Mesodermal cell (in vitro differentiated cells): ENCODE results near the gene EN1.

Experiments
- H3K27ac ChIP-seq: 2 replicates; pipeline ENCODE4 v1.7.0; 2013; ENCODE audit warnings: mild to moderate bottlenecking, low read depth, low read length, moderate library complexity; ENCODE audit not compliant: severe bottlenecking
- H3K36me3 ChIP-seq: 2 replicates; pipeline ENCODE4 v1.7.1; 2013; ENCODE audit warnings: mild to moderate bottlenecking, low read length, moderate library complexity; ENCODE audit not compliant: control insufficient read depth, insufficient read depth
- H3K4me1 ChIP-seq: one replicate; pipeline ENCODE4 v1.7.1; 2013; ENCODE audit warnings: mild to moderate bottlenecking, low read length; ENCODE audit not compliant: insufficient read depth, control insufficient read depth, poor library complexity, severe bottlenecking
- H3K4me3 ChIP-seq: 2 replicates; pipeline ENCODE4 v1.7.0; 2013; ENCODE audit warnings: low read length, control low read depth, mild to moderate bottlenecking; ENCODE audit not compliant: insufficient read depth, poor library complexity, severe bottlenecking; ENCODE audit errors: extremely low read depth
- H3K9me3 ChIP-seq: 2 replicates; pipeline ENCODE4 v1.7.1; 2013; ENCODE audit warnings: mild to moderate bottlenecking, low read length, moderate library complexity; ENCODE audit not compliant: control insufficient read depth
- WGBS, 2 experiments: methylation state at CpG; one replicate each; pipeline ENCODE4 v1.1.5; 2013; ENCODE audit warnings: missing lambda C conversion rate in 2 of 2; ENCODE audit not compliant: insufficient coverage in 2 of 2; 5-methylcytosine and 5-hydroxymethylcytosine counted together

Gene EN1

GRCh38 chr2:118865106-118865505 is 17.7 kb upstream of the EN1 start:
- Histone ChIP-seq H3K36me3 (no peaks in the 10 kb centered on the region), H3K4me1 (no peaks in the 10 kb centered on the region), H3K4me3 (no peak overlapping the region), H3K9me3 (no peaks in the 10 kb centered on the region), H3K27ac (no peak overlapping the region)
- 7 to 12% methylated on average over 3 of the region's 3 CpGs for WGBS, 2 experiments

DNA sequence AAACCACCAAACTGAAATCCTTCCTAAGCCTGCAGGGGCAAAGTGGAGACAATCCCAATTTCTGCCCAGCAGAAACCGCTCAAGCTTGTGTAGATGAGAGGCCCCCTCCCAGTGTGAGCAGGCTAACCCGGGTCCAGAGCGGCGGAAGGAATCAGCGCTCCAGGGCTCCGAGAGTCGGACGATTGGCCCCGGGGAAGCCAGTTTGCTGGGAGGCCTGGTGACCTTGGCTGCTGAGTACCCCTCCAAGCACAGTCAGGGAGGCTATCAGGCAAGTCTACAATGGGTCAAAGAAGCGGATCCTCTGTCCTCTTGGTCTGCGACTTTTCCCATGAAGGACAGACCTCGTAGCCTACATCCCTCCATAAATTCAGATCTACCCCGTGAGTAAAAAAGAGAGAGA is 16.8 kb upstream of the EN1 start:
- Histone ChIP-seq H3K4me1 (no peaks in the 10 kb centered on the region), H3K36me3 (no peaks in the 10 kb centered on the region), H3K4me3 (no peak overlapping the region), H3K27ac (no peak overlapping the region), H3K9me3 (no peaks in the 10 kb centered on the region)
- WGBS, 2 experiments: 87 to 93% methylated on average over 9 of the region's 13 CpGs

DNA sequence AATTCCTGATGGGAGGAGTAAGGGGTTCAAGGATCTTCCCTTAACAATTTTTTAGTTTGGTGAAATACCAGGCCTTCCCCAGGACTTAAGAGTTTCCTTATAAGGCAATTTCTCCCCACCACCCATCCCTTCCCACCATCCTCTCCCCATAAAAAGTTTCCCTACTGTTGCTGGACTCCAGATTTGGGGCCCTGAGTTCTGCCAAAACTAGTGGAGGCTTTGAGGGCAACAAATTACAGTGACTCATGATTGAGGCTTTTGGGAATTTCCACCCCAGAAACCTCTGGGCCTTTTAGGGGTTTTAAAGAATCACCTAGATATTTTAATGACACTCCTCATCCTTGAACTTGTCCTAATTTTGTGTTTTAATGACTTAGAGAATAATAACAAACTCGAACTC is 14.3 kb upstream of the EN1 start:
- no peak overlapping the region for H3K27ac ChIP-seq
- H3K36me3 ChIP-seq: no peaks in the 10 kb centered on the region
- no peaks in the 10 kb centered on the region for H3K9me3 ChIP-seq
- 60% methylated on average over 1 of the region's 1 CpG; no CpG with 5 or more reads in 1 of the 2 experiments for WGBS, 2 experiments
- H3K4me1 ChIP-seq: no peaks in the 10 kb centered on the region
- no peak overlapping the region for H3K4me3 ChIP-seq

DNA sequence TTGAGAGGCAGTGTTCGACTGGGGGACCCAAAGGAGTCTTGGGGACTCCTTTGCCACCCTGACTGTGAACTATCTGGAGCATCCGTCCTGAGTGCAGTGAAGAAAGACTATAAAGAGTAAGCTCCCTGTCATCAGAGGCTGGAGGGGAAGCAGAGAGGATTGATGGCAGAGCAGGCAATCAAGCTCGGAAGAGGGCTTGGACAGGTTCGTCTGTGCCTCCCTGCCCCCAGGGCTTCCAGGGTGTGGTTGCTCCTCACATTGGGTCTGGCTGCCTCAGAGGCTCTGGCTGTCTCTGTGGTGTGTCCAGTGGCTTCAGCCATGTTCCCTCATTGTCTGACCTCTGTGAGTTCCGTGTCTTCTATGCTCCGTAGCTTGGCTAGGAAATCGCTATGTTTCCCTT is 13.8 kb upstream of the EN1 start:
- no peaks in the 10 kb centered on the region for H3K9me3 ChIP-seq
- H3K4me3 ChIP-seq: no peak overlapping the region
- H3K4me1 ChIP-seq: no peaks in the 10 kb centered on the region
- 77 to 96% methylated on average over 4 of the region's 7 CpGs for WGBS, 2 experiments
- no peak overlapping the region for H3K27ac ChIP-seq
- H3K36me3 ChIP-seq: no peaks in the 10 kb centered on the region

- Histone ChIP-seq H3K27ac (no peak overlapping the region), H3K9me3 (no peaks in the 10 kb centered on the region), H3K4me1 (no peaks in the 10 kb centered on the region), H3K36me3 (no peaks in the 10 kb centered on the region), H3K4me3 (no peak overlapping the region)
- WGBS, 2 experiments: 51 to 57% methylated on average over 3 to 5 of the region's 5 CpGs
Measured at GRCh38 chr2:118860506-118860905, 13.1 kb upstream of the EN1 start.

- no peaks in the 10 kb centered on the region for H3K36me3 ChIP-seq
- H3K27ac ChIP-seq: no peak overlapping the region
- WGBS, 2 experiments: 22 to 23% methylated on average over 16 to 21 of the region's 26 CpGs
- no peak overlapping the region for H3K4me3 ChIP-seq
- H3K4me1 ChIP-seq: peaks cover 5% of the 10 kb centered on the region
- H3K9me3 ChIP-seq: no peaks in the 10 kb centered on the region
Measured at GRCh38 chr2:118859157-118859770, 11.8 kb upstream of the EN1 start.

DNA sequence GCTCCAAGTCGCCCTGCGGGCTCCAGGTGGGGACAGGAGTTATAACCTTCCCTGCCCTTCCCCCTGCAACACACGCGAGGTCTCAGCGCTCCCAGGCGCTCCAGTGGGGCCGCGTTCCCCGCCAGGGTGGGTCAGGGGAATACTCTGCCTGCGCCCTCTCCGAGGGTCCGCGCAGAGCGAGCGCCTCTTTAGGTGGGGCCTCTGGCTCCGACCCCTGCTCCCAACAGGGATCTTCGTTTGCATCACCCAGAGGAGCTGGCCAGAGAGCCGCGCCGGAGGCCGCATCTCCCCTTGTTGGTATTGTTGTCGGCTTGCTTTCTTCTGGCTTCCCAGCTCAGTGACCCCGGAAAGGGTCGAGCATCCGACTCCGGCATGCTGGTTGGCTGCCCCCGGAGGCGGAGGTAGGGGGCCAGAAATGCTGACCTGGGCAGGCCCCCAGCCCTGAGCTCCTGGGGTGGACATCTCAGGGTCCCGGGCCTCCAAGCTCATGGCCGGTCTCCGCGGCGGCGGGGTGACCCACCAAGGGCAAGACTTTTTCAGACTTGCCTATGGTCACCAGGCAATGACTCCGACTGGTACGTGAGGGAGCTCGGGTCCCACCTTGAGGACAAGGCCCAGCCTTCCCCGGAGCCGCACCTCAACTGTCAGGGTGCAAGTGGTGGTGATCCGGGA is 11.2 kb upstream of the EN1 start:
- no peaks in the 10 kb centered on the region for H3K36me3 ChIP-seq
- peaks cover 7% of the 10 kb centered on the region for H3K4me1 ChIP-seq
- no peak overlapping the region for H3K4me3 ChIP-seq
- no peak overlapping the region for H3K27ac ChIP-seq
- H3K9me3 ChIP-seq: no peaks in the 10 kb centered on the region
- WGBS, 2 experiments: 11 to 40% methylated on average over 35 to 38 of the region's 40 CpGs

DNA sequence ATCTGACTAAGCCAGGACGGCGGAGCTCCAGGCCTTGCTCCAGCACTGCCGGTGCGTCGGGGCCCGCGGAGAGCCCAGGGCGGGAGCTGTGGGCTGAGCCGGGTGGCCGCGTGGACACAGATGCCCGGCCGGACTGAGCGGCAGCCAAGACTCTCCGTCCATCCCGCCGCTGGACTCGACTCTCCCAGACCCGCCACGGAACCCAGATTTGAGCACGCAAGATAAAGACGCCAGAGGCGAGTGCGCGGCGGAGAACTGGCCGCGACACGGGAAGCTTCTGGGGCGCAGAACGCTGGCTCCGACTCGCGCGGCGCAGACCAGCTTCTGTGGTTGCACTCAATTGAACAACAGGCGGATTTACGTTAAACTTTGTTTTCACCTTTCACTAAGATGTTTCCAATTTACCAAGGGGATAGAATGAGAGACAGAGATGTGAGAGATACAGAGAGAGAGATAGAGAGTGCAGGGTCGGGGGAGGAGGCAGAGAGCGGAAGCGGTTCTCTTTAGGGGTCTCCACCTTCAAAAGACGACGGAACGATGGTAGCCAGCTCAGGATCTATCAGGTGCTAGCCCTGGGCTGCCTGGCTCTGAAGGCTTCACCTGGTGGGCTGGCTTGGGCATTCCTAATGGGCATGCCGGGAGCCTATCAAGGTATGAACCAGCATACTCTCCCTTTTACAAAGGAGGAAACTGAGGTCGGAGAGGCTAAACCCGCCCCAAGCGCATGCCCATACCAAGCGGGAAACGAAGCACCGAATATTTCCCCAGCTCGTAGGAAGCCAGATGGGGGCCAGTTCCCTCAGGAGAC is 10.4 kb upstream of the EN1 start:
- H3K27ac ChIP-seq: no peak overlapping the region
- no peaks in the 10 kb centered on the region for H3K36me3 ChIP-seq
- H3K9me3 ChIP-seq: no peaks in the 10 kb centered on the region
- 20 to 24% methylated on average over 49 to 51 of the region's 52 CpGs for WGBS, 2 experiments
- H3K4me3 ChIP-seq: no peak overlapping the region
- H3K4me1 ChIP-seq: peaks cover 8% of the 10 kb centered on the region

GRCh38 chr2:118856978-118857676 is 9.7 kb upstream of the EN1 start:
- 14 to 20% methylated on average over 43 of the region's 50 CpGs for WGBS, 2 experiments
- H3K4me3 ChIP-seq: no peak overlapping the region

DNA sequence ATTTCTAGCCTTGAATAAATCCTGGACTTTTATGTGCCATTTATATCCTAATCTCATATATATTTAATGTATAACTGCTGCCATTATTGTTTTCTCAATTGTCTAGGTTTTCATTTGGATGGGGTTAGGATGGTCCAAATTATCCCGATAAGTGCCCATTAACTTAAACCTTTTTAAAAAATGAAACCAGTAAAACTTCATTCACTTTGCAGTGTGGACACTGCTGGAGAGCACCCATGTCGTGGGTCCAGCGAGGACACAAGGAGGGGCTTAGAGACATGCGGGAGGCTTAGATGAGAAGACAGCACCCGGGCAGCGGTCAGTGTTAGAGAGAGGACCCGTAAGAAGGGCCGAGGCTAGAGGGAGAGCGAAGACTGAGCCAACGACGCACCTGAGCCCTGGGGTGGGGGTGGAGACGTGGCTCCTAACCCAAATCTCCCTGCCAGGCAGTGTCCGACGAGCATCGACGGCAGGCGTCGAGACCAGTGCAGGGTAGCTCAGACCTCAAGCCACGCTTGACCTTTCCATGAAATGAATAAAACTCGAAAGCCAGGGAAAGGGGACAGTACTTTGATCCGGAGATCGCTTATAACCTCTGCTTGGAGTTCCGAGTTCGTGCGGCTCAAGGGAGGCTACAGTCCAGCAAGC is 9.0 kb upstream of the EN1 start:
- H3K36me3 ChIP-seq: no peaks in the 10 kb centered on the region
- WGBS, 2 experiments: 21 to 23% methylated on average over 23 to 24 of the region's 25 CpGs
- H3K27ac ChIP-seq: no peak overlapping the region
- no peak overlapping the region for H3K4me3 ChIP-seq
- H3K4me1 ChIP-seq: peaks cover 8% of the 10 kb centered on the region
- no peaks in the 10 kb centered on the region for H3K9me3 ChIP-seq

More at GRCh38 chr2:118856978-118857676, 9.7 kb upstream of the EN1 start:
- Histone ChIP-seq H3K27ac (no peak overlapping the region), H3K36me3 (no peaks in the 10 kb centered on the region), H3K4me1 (peaks cover 8% of the 10 kb centered on the region), H3K9me3 (no peaks in the 10 kb centered on the region)
